IMR-90 (cell line): ENCODE data around the gene OR5AC2. TPM values are rescaled to one million over a fixed set of nuclear protein-coding genes. Genes with fewer than 3 reads are reported as not detected.

Experiments
- ATAC-seq: fragments of 200-7000 bp; cut with Tn5 transposase; 2 replicates; pipeline ENCODE4 v1.9.1; 2020; ENCODE audit warnings: low read depth, mild to moderate bottlenecking, moderate library complexity
- BruUV-seq: library from RNA; stranded (reverse); fragments of 400-500 nt; replicated peaks from 2 replicates; lab custom pipeline; 2021; lab: Mats Ljungman, UMichigan
- CTCF ChIA-PET: fragments of 300-600 bp; formaldehyde crosslinking; extraction: SDS; loops from one replicate; lab custom pipeline; 2021; ENCODE audit warnings: antibody characterized with exemption; lab: Yijun Ruan, JAX
- POLR2A ChIA-PET: fragments of 300-600 bp; sonication (Branson Sonifier 250); formaldehyde crosslinking; loops from one replicate; lab custom pipeline; 2022; ENCODE audit warnings: antibody characterized with exemption; ENCODE audit not compliant: unreplicated experiment; lab: Charles Lee
- DNase-seq: peaks from one replicate; pipeline ENCODE4 v3.0.0; 2013
- H2AFZ ChIP-seq: replicated peaks from 2 replicates; pipeline ENCODE3; 2013; ENCODE audit warnings: low read length, mild to moderate bottlenecking; ENCODE audit not compliant: poor library complexity
- H2AK5ac ChIP-seq: 2 replicates; pipeline ENCODE4 v1.6.1; 2013; ENCODE audit warnings: low read depth, low read length, inconsistent platforms
- H2AK9ac ChIP-seq: replicated peaks from 2 replicates; pipeline ENCODE3; 2013; ENCODE audit warnings: mild to moderate bottlenecking, low read depth, low read length, moderate library complexity; ENCODE audit not compliant: poor library complexity
- H2BK120ac ChIP-seq: 2 replicates; pipeline ENCODE4 v1.6.1; 2013; ENCODE audit warnings: low read depth, low read length, inconsistent platforms
- H2BK15ac ChIP-seq: 3 replicates; pipeline ENCODE4 v1.6.1; 2013; ENCODE audit warnings: low read depth, low read length, inconsistent platforms
- H2BK20ac ChIP-seq: 2 replicates; pipeline ENCODE4 v1.6.1; 2013; ENCODE audit warnings: low read depth, mild to moderate bottlenecking, inconsistent platforms, low read length, moderate library complexity
- H2BK5ac ChIP-seq: 2 replicates; pipeline ENCODE4 v1.6.1; 2013; ENCODE audit warnings: mild to moderate bottlenecking, low read depth, low read length, inconsistent platforms; ENCODE audit not compliant: poor library complexity, severe bottlenecking
- H3K14ac ChIP-seq: replicated peaks from 2 replicates; pipeline ENCODE4 v1.6.1; 2013; ENCODE audit warnings: low read depth, low read length, inconsistent platforms
- H3K18ac ChIP-seq: 2 replicates; pipeline ENCODE4 v1.6.1; 2013; ENCODE audit warnings: low read depth, low read length, control low read depth
- H3K23ac ChIP-seq: 2 replicates; pipeline ENCODE4 v1.6.1; 2013; ENCODE audit warnings: low read depth, low read length, inconsistent platforms
- H3K27ac ChIP-seq: 2 replicates; pipeline ENCODE4 v1.5.1; 2013; ENCODE audit warnings: mild to moderate bottlenecking, control low read depth, low read length; ENCODE audit not compliant: insufficient read depth
- H3K27me3 ChIP-seq: 2 replicates; pipeline ENCODE4 v1.6.1; 2013; ENCODE audit warnings: low read length; ENCODE audit not compliant: control insufficient read depth, insufficient read depth
- H3K36me3 ChIP-seq: 2 replicates; pipeline ENCODE4 v1.6.1; 2013; ENCODE audit warnings: low read length, mixed read lengths; ENCODE audit not compliant: control insufficient read depth, insufficient read depth
- H3K4ac ChIP-seq: 2 replicates; pipeline ENCODE4 v1.6.1; 2013; ENCODE audit warnings: low read depth, low read length, inconsistent platforms
- H3K4me1 ChIP-seq: 2 replicates; pipeline ENCODE4 v1.6.1; 2013; ENCODE audit warnings: low read length, mixed read lengths; ENCODE audit not compliant: control insufficient read depth, insufficient read depth
- H3K4me2 ChIP-seq: 2 replicates; pipeline ENCODE4 v1.6.1; 2013; ENCODE audit warnings: low read depth, mild to moderate bottlenecking, control low read depth, low read length, moderate library complexity
- H3K4me3 ChIP-seq: 2 replicates; pipeline ENCODE4 v1.5.1; 2013; ENCODE audit warnings: low read depth, mild to moderate bottlenecking, control low read depth, low read length, moderate library complexity; ENCODE audit not compliant: insufficient read depth
- H3K56ac ChIP-seq: 2 replicates; pipeline ENCODE4 v1.6.1; 2013; ENCODE audit warnings: low read length, inconsistent platforms; ENCODE audit not compliant: insufficient read depth; ENCODE audit errors: extremely low read depth
- H3K79me1 ChIP-seq, 2 experiments: 2 replicates each; pipeline ENCODE4 v1.6.1; 2013; ENCODE audit warnings: low read length in 2 of 2, inconsistent platforms in 1 of 2, low read depth in 1 of 2
- H3K9ac ChIP-seq: 2 replicates; pipeline ENCODE4 v1.6.1; 2013; ENCODE audit warnings: low read depth, low read length, control low read depth
- H3K9me1 ChIP-seq: 2 replicates; pipeline ENCODE4 v1.6.1; 2013; ENCODE audit warnings: low read length, inconsistent platforms; ENCODE audit not compliant: insufficient read depth
- H3K9me3 ChIP-seq: 2 replicates; pipeline ENCODE4 v1.6.1; 2013; ENCODE audit warnings: low read length; ENCODE audit not compliant: control insufficient read depth, insufficient read depth
- H4K20me1 ChIP-seq: 2 replicates; pipeline ENCODE4 v1.6.1; 2013; ENCODE audit warnings: low read length, inconsistent platforms; ENCODE audit not compliant: insufficient read depth
- H4K5ac ChIP-seq: 2 replicates; pipeline ENCODE4 v1.6.1; 2013; ENCODE audit warnings: mild to moderate bottlenecking, low read depth, low read length, control low read depth
- H4K8ac ChIP-seq, 2 experiments: 2 replicates each; pipeline ENCODE4 v1.6.1; 2013; ENCODE audit warnings: low read depth in 2 of 2, low read length in 2 of 2, control low read depth in 1 of 2, inconsistent platforms in 1 of 2
- H4K91ac ChIP-seq: 2 replicates; pipeline ENCODE4 v1.6.1; 2013; ENCODE audit warnings: low read depth, low read length, inconsistent platforms; ENCODE audit not compliant: insufficient read depth
- BHLHE40 ChIP-seq: fragments of 150-350 bp; IDR thresholded peaks from 2 replicates; pipeline ENCODE4 v1.6.1; 2016; ENCODE audit warnings: mild to moderate bottlenecking, low read depth, low read length
- CEBPB ChIP-seq: IDR thresholded peaks from 2 replicates; pipeline ENCODE4 v1.6.1; 2012; ENCODE audit warnings: low read depth, low read length, improper control_type of control experiment
- CHD1 ChIP-seq: IDR thresholded peaks from 2 replicates; pipeline ENCODE4 v1.6.1; 2012; ENCODE audit warnings: low read depth, low read length, improper control_type of control experiment
- FOS ChIP-seq: fragments of 150-350 bp; IDR thresholded peaks from 2 replicates; pipeline ENCODE4 v1.6.1; 2016; ENCODE audit warnings: low read depth, low read length
- MAFK ChIP-seq: IDR thresholded peaks from 2 replicates; pipeline ENCODE4 v1.6.1; 2012; ENCODE audit warnings: low read depth, low read length, improper control_type of control experiment
- MAZ ChIP-seq: IDR thresholded peaks from 2 replicates; pipeline ENCODE4 v1.6.1; 2012; ENCODE audit warnings: low read depth, mild to moderate bottlenecking, low read length, improper control_type of control experiment, moderate library complexity, borderline replicate concordance
- MXI1 ChIP-seq: IDR thresholded peaks from 2 replicates; pipeline ENCODE4 v1.6.1; 2012; ENCODE audit warnings: low read depth, mild to moderate bottlenecking, low read length, moderate library complexity, borderline replicate concordance
- NFE2L2 ChIP-seq: fragments of 150-350 bp; IDR thresholded peaks from 2 replicates; pipeline ENCODE4 v1.6.1; 2016; ENCODE audit warnings: low read depth, mild to moderate bottlenecking, low read length
- POLR2A ChIP-seq: IDR thresholded peaks from 2 replicates; pipeline ENCODE4 v1.6.1; 2012; ENCODE audit warnings: mild to moderate bottlenecking, low read depth, low read length
- RAD21 ChIP-seq: IDR thresholded peaks from 2 replicates; pipeline ENCODE4 v1.6.1; 2012; ENCODE audit warnings: low read length, improper control_type of control experiment
- RCOR1 ChIP-seq: IDR thresholded peaks from 2 replicates; pipeline ENCODE4 v1.6.1; 2012; ENCODE audit warnings: mild to moderate bottlenecking, low read length, improper control_type of control experiment; ENCODE audit not compliant: insufficient replicate concordance
- RFX5 ChIP-seq: IDR thresholded peaks from 2 replicates; pipeline ENCODE4 v1.8.0; 2012; ENCODE audit warnings: low read depth, mild to moderate bottlenecking, low read length, moderate library complexity
- SMC3 ChIP-seq: fragments of 150-350 bp; IDR thresholded peaks from 2 replicates; pipeline ENCODE4 v1.6.1; 2016; ENCODE audit warnings: low read depth, mild to moderate bottlenecking, antibody characterized with exemption, low read length, moderate library complexity
- WGBS, 2 experiments: methylation state at CpG; one replicate each; pipeline versions ENCODE4 v1.1.5 to v1.1.7; 2013; ENCODE audit warnings: missing lambda C conversion rate in 2 of 2; ENCODE audit not compliant: insufficient read length in 1 of 2; ENCODE audit errors: extremely low coverage in 2 of 2; 5-methylcytosine and 5-hydroxymethylcytosine counted together
- dilution Hi-C: fragments of 300-500 bp; cut with HindIII; formaldehyde crosslinking; loops from one replicate; pipeline ENCODE4 v1.14.3; 2018; ENCODE audit warnings: low sequenced_read_pairs; ENCODE audit not compliant: unreplicated experiment
- in situ Hi-C: fragments of 300-500 bp; cut with MboI; formaldehyde crosslinking; loops from 3 replicates; pipeline ENCODE4 v1.14.3; 2019; ENCODE audit warnings: low sequenced_read_pairs, inconsistent platforms, mixed read lengths
- intact Hi-C: fragments of 100-400 bp; cut with micrococcal nuclease; formaldehyde crosslinking; loops from 2 replicates; pipeline ENCODE4 v1.10.0; 2022
- polyA plus RNA-seq, 3 experiments: library from polyadenylated mRNA; depleted of rRNA; stranded (reverse); fragments of >200 nt; gene quantifications; 2 replicates each; pipeline ENCODE4 v1.2.3, GENCODE V29; 2012; ENCODE audit warnings: low replicate concordance in 1 of 3
- total RNA-seq: library from RNA; depleted of rRNA; stranded (reverse); fragments of >200 nt; gene quantifications from 2 replicates; pipeline ENCODE4 v1.2.3, GENCODE V29; 2012
- TF ChIP-seq, protein P1 (sequence below): fragments of 150-350 bp; IDR thresholded peaks from 2 replicates; pipeline ENCODE4 v1.6.1; 2017; ENCODE audit warnings: mild to moderate bottlenecking, antibody characterized with exemption, low read length, low read depth
- TF ChIP-seq, protein P2 (sequence below): conservative IDR thresholded peaks from 2 replicates; pipeline ENCODE4 v1.5.1; 2012; ENCODE audit warnings: mild to moderate bottlenecking, low read depth, low read length, improper control_type of control experiment
- TF ChIP-seq, protein P3 (sequence below): fragments of 150-350 bp; IDR thresholded peaks from 2 replicates; pipeline ENCODE4 v1.6.1; 2016; ENCODE audit warnings: low read depth, mild to moderate bottlenecking, low read length, moderate library complexity, borderline replicate concordance

The OR5AC2 gene
- total and polyA plus RNA-seq, 2 of the 4 experiments (the other 2 are of a cell fraction), result not detected

DNA sequence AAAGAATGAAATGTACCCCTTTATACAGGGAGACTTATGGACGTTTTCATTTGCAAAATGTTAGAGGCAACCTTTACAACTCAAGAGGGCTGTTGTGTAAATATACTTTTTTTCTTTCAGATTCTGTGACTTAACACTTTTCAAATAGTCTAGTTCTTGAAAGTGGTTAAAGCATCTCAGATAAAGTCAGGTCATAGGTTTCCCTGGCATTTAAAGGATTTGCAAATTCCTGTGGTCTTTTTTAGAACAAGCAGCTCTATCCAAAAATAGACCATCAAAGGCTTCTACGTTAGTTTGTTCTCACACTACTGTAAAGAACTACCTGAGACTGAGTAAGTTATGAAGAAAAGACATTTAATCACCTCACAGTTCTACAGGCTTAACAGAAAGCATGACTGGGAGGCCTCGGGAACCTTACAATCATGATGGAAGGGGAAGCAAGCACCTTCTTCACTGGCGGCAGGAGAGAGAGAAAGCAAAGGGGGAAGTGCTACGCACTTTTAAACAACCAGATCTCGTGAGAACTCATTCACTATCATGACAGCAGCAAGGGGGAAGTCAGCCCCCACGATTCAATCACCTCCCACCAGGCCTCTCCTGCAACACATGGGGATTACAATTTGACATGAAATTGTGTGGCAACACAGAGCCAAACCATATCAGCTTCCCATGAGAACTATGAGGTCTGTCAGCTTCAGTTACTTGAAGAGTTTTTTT, 28.6 kb upstream of the OR5AC2 start:
- WGBS, 2 experiments, result 20% methylated on average over 1 of the region's 7 CpGs; no CpG with 5 or more reads in 1 of the 2 experiments
- H3K9me3 ChIP-seq, result no peaks in the 10 kb centered on the region
- in situ Hi-C loops (no loop called here), intact Hi-C loops (no loop called here), dilution Hi-C loops (no loop called here)
- H2BK20ac ChIP-seq, result no peak overlapping the region
- no peak overlapping the region for H3K23ac ChIP-seq
- H3K4me2 ChIP-seq, result no peak overlapping the region
- no peak overlapping the region for H2BK120ac ChIP-seq
- H3K9ac ChIP-seq, result no peak overlapping the region
- H2BK15ac ChIP-seq, result no peak overlapping the region
- H2AK9ac ChIP-seq, result no peak overlapping the region
- H3K27ac ChIP-seq, result no peak overlapping the region
- no peaks in the 10 kb centered on the region for H3K79me1 ChIP-seq
- H2AFZ ChIP-seq, result no peak overlapping the region
- H3K14ac ChIP-seq, result no peak overlapping the region
- H2AK5ac ChIP-seq, result no peak overlapping the region
- H3K27me3 ChIP-seq, result no peaks in the 10 kb centered on the region
- no peak overlapping the region for H3K4ac ChIP-seq
- H3K36me3 ChIP-seq, result no peaks in the 10 kb centered on the region
- DNase-seq, result no peak
- no peak overlapping the region for H2BK5ac ChIP-seq
- ATAC-seq, result no peak
- H3K4me1 ChIP-seq, result no peaks in the 10 kb centered on the region
- TF ChIP-seq MAZ (no peak), MXI1 (no peak), RFX5 (no peak), CHD1 (no peak), RAD21 (no peak), SMC3 (no peak), BHLHE40 (no peak), POLR2A (no peak), RCOR1 (no peak), NFE2L2 (no peak), MAFK (no peak), CEBPB (no peak), FOS (no peak)
- TF ChIP-seq, protein P1, sequence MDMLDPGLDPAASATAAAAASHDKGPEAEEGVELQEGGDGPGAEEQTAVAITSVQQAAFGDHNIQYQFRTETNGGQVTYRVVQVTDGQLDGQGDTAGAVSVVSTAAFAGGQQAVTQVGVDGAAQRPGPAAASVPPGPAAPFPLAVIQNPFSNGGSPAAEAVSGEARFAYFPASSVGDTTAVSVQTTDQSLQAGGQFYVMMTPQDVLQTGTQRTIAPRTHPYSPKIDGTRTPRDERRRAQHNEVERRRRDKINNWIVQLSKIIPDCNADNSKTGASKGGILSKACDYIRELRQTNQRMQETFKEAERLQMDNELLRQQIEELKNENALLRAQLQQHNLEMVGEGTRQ, result no peak
- TF ChIP-seq, protein P2, sequence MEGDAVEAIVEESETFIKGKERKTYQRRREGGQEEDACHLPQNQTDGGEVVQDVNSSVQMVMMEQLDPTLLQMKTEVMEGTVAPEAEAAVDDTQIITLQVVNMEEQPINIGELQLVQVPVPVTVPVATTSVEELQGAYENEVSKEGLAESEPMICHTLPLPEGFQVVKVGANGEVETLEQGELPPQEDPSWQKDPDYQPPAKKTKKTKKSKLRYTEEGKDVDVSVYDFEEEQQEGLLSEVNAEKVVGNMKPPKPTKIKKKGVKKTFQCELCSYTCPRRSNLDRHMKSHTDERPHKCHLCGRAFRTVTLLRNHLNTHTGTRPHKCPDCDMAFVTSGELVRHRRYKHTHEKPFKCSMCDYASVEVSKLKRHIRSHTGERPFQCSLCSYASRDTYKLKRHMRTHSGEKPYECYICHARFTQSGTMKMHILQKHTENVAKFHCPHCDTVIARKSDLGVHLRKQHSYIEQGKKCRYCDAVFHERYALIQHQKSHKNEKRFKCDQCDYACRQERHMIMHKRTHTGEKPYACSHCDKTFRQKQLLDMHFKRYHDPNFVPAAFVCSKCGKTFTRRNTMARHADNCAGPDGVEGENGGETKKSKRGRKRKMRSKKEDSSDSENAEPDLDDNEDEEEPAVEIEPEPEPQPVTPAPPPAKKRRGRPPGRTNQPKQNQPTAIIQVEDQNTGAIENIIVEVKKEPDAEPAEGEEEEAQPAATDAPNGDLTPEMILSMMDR, result no peak
- TF ChIP-seq, protein P3, sequence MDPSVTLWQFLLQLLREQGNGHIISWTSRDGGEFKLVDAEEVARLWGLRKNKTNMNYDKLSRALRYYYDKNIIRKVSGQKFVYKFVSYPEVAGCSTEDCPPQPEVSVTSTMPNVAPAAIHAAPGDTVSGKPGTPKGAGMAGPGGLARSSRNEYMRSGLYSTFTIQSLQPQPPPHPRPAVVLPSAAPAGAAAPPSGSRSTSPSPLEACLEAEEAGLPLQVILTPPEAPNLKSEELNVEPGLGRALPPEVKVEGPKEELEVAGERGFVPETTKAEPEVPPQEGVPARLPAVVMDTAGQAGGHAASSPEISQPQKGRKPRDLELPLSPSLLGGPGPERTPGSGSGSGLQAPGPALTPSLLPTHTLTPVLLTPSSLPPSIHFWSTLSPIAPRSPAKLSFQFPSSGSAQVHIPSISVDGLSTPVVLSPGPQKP, result no peak
- H3K56ac ChIP-seq, result no peak overlapping the region
- no peaks in the 10 kb centered on the region for H4K20me1 ChIP-seq
- no peak overlapping the region for H3K18ac ChIP-seq
- POLR2A ChIA-PET, result no interaction called here
- CTCF ChIA-PET, result no interaction called here
- H3K9me1 ChIP-seq, result no peaks in the 10 kb centered on the region
- no peak overlapping the region for H3K4me3 ChIP-seq
- BruUV-seq, result no TSS peak
- no peak overlapping the region for H4K8ac ChIP-seq
- no peak overlapping the region for H4K91ac ChIP-seq
- no peak overlapping the region for H4K5ac ChIP-seq
